H1 (cell line): ENCODE data around the gene CEBPA. TPM values are rescaled to one million over a fixed set of nuclear protein-coding genes. Genes with fewer than 3 reads are reported as not detected.

Experiments
- CTCF ChIA-PET: fragments of 300-600 bp; sonication (Branson Sonifier 250); formaldehyde crosslinking; loops from one replicate; lab custom pipeline; 2021; ENCODE audit not compliant: partially characterized antibody; lab: Charles Lee
- POLR2A ChIA-PET: fragments of 300-600 bp; sonication (Branson Sonifier 250); formaldehyde crosslinking; loops from one replicate; lab custom pipeline; 2021; ENCODE audit warnings: inconsistent platforms; ENCODE audit not compliant: partially characterized antibody; lab: Charles Lee
- DNase-seq, 2 experiments: peaks; one replicate each; pipeline versions ENCODE4 v3.0.0 to v3.0.0-alpha.2; 2010 to 2022; ENCODE audit warnings: low spot score in 2 of 2, low read depth in 1 of 2, mixed read lengths in 1 of 2
- FAIRE-seq: peaks from 2 replicates; lab custom pipeline; 2011; peaks lifted over from hg19 to GRCh38; lab: Jason Lieb, UNC
- H2AFZ ChIP-seq: 2 replicates; pipeline ENCODE4 v1.8.1; 2012; ENCODE audit warnings: low read length, inconsistent platforms
- H2AK5ac ChIP-seq: 2 replicates; pipeline ENCODE4 v1.6.1; 2013; ENCODE audit warnings: low read depth, low read length
- H2BK120ac ChIP-seq: replicated peaks from 2 replicates; pipeline ENCODE3; 2013; ENCODE audit warnings: low read depth, low read length, inconsistent platforms
- H2BK12ac ChIP-seq: 2 replicates; pipeline ENCODE4 v1.6.1; 2013; ENCODE audit warnings: low read depth, low read length
- H2BK15ac ChIP-seq: 2 replicates; pipeline ENCODE4 v1.6.1; 2013; ENCODE audit warnings: low read length
- H2BK20ac ChIP-seq: 2 replicates; pipeline ENCODE4 v1.6.1; 2013; ENCODE audit warnings: low read length
- H2BK5ac ChIP-seq: 2 replicates; pipeline ENCODE4 v1.6.1; 2013; ENCODE audit warnings: low read depth, low read length
- H3K14ac ChIP-seq: 2 replicates; pipeline ENCODE4 v1.6.1; 2013; ENCODE audit warnings: inconsistent platforms; ENCODE audit not compliant: insufficient read length
- H3K18ac ChIP-seq: 2 replicates; pipeline ENCODE4 v1.6.1; 2013; ENCODE audit warnings: low read length; ENCODE audit errors: extremely low read depth
- H3K23ac ChIP-seq: 2 replicates; pipeline ENCODE4 v1.6.1; 2013; ENCODE audit warnings: inconsistent platforms; ENCODE audit not compliant: insufficient read length
- H3K23me2 ChIP-seq: 2 replicates; pipeline ENCODE4 v1.6.1; 2013; ENCODE audit warnings: low read depth, low read length
- H3K27ac ChIP-seq: 2 replicates; pipeline ENCODE4 v1.6.1; 2011; ENCODE audit warnings: low read depth, low read length, inconsistent platforms
- H3K27me3 ChIP-seq, 4 experiments: replicated peaks in 1 of 4; 1 replicate in 1 of 4; 2 replicates in 3 of 4; pipeline versions ENCODE4 v1.6.1 to v1.8.1; 2011 to 2013; ENCODE audit warnings: low read length in 3 of 4, mild to moderate bottlenecking in 3 of 4, inconsistent platforms in 2 of 4, mixed read lengths in 2 of 4, moderate library complexity in 1 of 4; ENCODE audit not compliant: control insufficient read depth in 3 of 4, insufficient read depth in 3 of 4; ENCODE audit errors: extremely low read depth in 1 of 4
- H3K36me3 ChIP-seq, 4 experiments: 2 replicates each; pipeline versions ENCODE4 v1.6.1 to v1.8.1; 2011 to 2013; ENCODE audit warnings: mild to moderate bottlenecking in 4 of 4, low read length in 3 of 4, moderate library complexity in 2 of 4, control low read depth in 1 of 4, inconsistent platforms in 1 of 4; ENCODE audit not compliant: insufficient read depth in 4 of 4, control insufficient read depth in 2 of 4
- H3K4ac ChIP-seq: replicated peaks from 2 replicates; pipeline ENCODE3; 2013; ENCODE audit warnings: low read length, low read depth, mixed read lengths, inconsistent platforms; ENCODE audit not compliant: insufficient read length
- H3K4me1 ChIP-seq, 4 experiments: replicated peaks in 1 of 4; 1 replicate in 1 of 4; 2 replicates in 3 of 4; pipeline versions ENCODE4 v1.6.1 to v1.8.1; 2011 to 2013; ENCODE audit warnings: low read length in 3 of 4, inconsistent platforms in 2 of 4, mixed read lengths in 1 of 4; ENCODE audit not compliant: insufficient read depth in 4 of 4, control insufficient read depth in 3 of 4
- H3K4me2 ChIP-seq, 2 experiments: 2 replicates each; pipeline versions ENCODE4 v1.6.1 to v1.8.1; 2011 to 2013; ENCODE audit warnings: low read depth in 2 of 2, low read length in 2 of 2, control low read depth in 1 of 2, inconsistent platforms in 1 of 2, mild to moderate bottlenecking in 1 of 2; ENCODE audit not compliant: insufficient read depth in 1 of 2
- H3K4me3 ChIP-seq, 4 experiments: fragments of 200-600, 300-600 bp in 1 of 4; sonication (generic), shearing (Covaris generic), sonication (Bioruptor Twin) in 1 of 4; 2 replicates each; pipeline versions ENCODE4 v1.5.1 to v1.8.1; 2011 to 2016; ENCODE audit warnings: low read length in 4 of 4, low read depth in 3 of 4, control low read depth in 2 of 4, inconsistent platforms in 2 of 4, mild to moderate bottlenecking in 2 of 4, mixed read lengths in 1 of 4, moderate library complexity in 1 of 4; ENCODE audit not compliant: insufficient read depth in 2 of 4; ENCODE audit errors: extremely low read depth in 1 of 4
- H3K56ac ChIP-seq: replicated peaks from 2 replicates; pipeline ENCODE3; 2013; ENCODE audit warnings: low read depth, mild to moderate bottlenecking, mixed read lengths, low read length, inconsistent platforms; ENCODE audit not compliant: insufficient read length
- H3K79me1 ChIP-seq: 2 replicates; pipeline ENCODE4 v1.6.1; 2013; ENCODE audit warnings: low read depth, low read length, control low read depth
- H3K79me2 ChIP-seq, 2 experiments: 2 replicates each; pipeline versions ENCODE4 v1.6.1 to v1.8.1; 2012 to 2013; ENCODE audit warnings: low read length in 2 of 2, mild to moderate bottlenecking in 2 of 2, inconsistent platforms in 1 of 2; ENCODE audit not compliant: insufficient read depth in 2 of 2, control insufficient read depth in 1 of 2
- H3K9ac ChIP-seq, 4 experiments: replicated peaks in 1 of 4; 1 replicate in 1 of 4; 2 replicates in 3 of 4; pipeline versions ENCODE4 v1.6.1 to v1.8.1; 2011 to 2013; ENCODE audit warnings: low read depth in 3 of 4, low read length in 3 of 4, control low read depth in 2 of 4, mild to moderate bottlenecking in 2 of 4, moderate library complexity in 2 of 4, inconsistent platforms in 1 of 4; ENCODE audit errors: extremely low read depth in 1 of 4
- H3K9me3 ChIP-seq, 2 experiments: 2 replicates each; pipeline versions ENCODE4 v1.6.1 to v1.8.1; 2012 to 2013; ENCODE audit warnings: mild to moderate bottlenecking in 2 of 2, moderate library complexity in 2 of 2, control low read depth in 1 of 2, inconsistent platforms in 1 of 2, low read depth in 1 of 2, low read length in 1 of 2, mixed read lengths in 1 of 2; ENCODE audit not compliant: insufficient read depth in 2 of 2
- H4K20me1 ChIP-seq, 2 experiments: replicated peaks in 1 of 2; 2 replicates each; pipeline versions ENCODE3 to v1.8.1; 2011 to 2013; ENCODE audit warnings: inconsistent platforms in 2 of 2, low read length in 2 of 2, mild to moderate bottlenecking in 1 of 2; ENCODE audit not compliant: insufficient read depth in 2 of 2, control insufficient read depth in 1 of 2
- H4K5ac ChIP-seq: 2 replicates; pipeline ENCODE4 v1.6.1; 2013; ENCODE audit warnings: low read length, low read depth, mixed read lengths, inconsistent platforms; ENCODE audit not compliant: insufficient read length
- H4K8ac ChIP-seq: 2 replicates; pipeline ENCODE4 v1.8.0; 2013; ENCODE audit warnings: mild to moderate bottlenecking, moderate library complexity, low read length, inconsistent platforms; ENCODE audit not compliant: insufficient read depth; ENCODE audit errors: extremely low read depth
- H4K91ac ChIP-seq: replicated peaks from 2 replicates; pipeline ENCODE3; 2013; ENCODE audit warnings: low read length, mixed read lengths, inconsistent platforms; ENCODE audit not compliant: insufficient read length
- CBX8 ChIP-seq: fragments of 300-800, 300-1000 bp; sonication (generic); IDR thresholded peaks from 2 replicates; pipeline ENCODE4 v1.7.1; 2016; ENCODE audit warnings: low read depth, low read length, borderline replicate concordance
- HDAC2 ChIP-seq, 2 experiments: fragments of 300-600 bp in 1 of 2; sonication (generic) in 1 of 2; IDR thresholded peaks; 2 replicates each; pipeline ENCODE4 v1.6.1; 2011 to 2012; ENCODE audit warnings: low read depth in 2 of 2, low read length in 2 of 2, mild to moderate bottlenecking in 2 of 2, moderate library complexity in 2 of 2, borderline replicate concordance in 1 of 2, inconsistent platforms in 1 of 2
- HDAC6 ChIP-seq: IDR thresholded peaks from one replicate; pipeline ENCODE4 v1.7.1; 2012; ENCODE audit warnings: low read depth, mild to moderate bottlenecking, inconsistent platforms, low read length, moderate library complexity
- KDM1A ChIP-seq: fragments of 200-600, 300-600 bp; sonication (generic); IDR thresholded peaks from 2 replicates; pipeline ENCODE4 v1.7.1; 2016; ENCODE audit warnings: mild to moderate bottlenecking, low read length, borderline replicate concordance
- MAX ChIP-seq: IDR thresholded peaks from 2 replicates; pipeline ENCODE4 v1.6.1; 2012; ENCODE audit warnings: inconsistent platforms
- POLR2AphosphoS5 ChIP-seq: IDR thresholded peaks from 2 replicates; pipeline ENCODE4 v1.6.1; 2011; ENCODE audit warnings: low read depth, low read length
- POU5F1 ChIP-seq: IDR thresholded peaks from 2 replicates; pipeline ENCODE4 v1.6.1; 2011; ENCODE audit warnings: low read depth, mild to moderate bottlenecking, low read length, moderate library complexity
- SIN3A ChIP-seq, 2 experiments: IDR thresholded peaks in 1 of 2; conservative IDR thresholded peaks in 1 of 2; 2 replicates each; pipeline ENCODE4 v1.6.1; 2011 to 2012; ENCODE audit warnings: low read length in 2 of 2, improper control_type of control experiment in 1 of 2, low read depth in 1 of 2, mild to moderate bottlenecking in 1 of 2
- SIRT6 ChIP-seq: IDR thresholded peaks from one replicate; pipeline ENCODE4 v1.7.1; 2012; ENCODE audit warnings: low read length, inconsistent platforms
- SIX5 ChIP-seq: IDR thresholded peaks from 2 replicates; pipeline ENCODE4 v1.6.1; 2011; ENCODE audit warnings: mild to moderate bottlenecking, low read depth, low read length
- SP2 ChIP-seq: IDR thresholded peaks from 2 replicates; pipeline ENCODE4 v1.6.1; 2012; ENCODE audit warnings: mild to moderate bottlenecking, low read length, inconsistent platforms
- TBP ChIP-seq: IDR thresholded peaks from 2 replicates; pipeline ENCODE4 v1.6.1; 2011; ENCODE audit warnings: low read depth, low read length, improper control_type of control experiment
- ZNF274 ChIP-seq: IDR thresholded peaks from 2 replicates; pipeline ENCODE4 v1.7.0; 2012; ENCODE audit warnings: low read length, borderline replicate concordance; ENCODE audit errors: extremely low read depth
- WGBS, 2 experiments: shearing (Covaris generic) in 1 of 2; methylation state at CpG; one replicate each; pipeline versions ENCODE4 v1.1.6 to v1.1.7; 2013 to 2015; ENCODE audit warnings: low lambda C conversion rate in 2 of 2, mixed read lengths in 2 of 2, inconsistent platforms in 1 of 2, low coverage in 1 of 2, missing lambda C conversion rate in 1 of 2; ENCODE audit not compliant: insufficient replicate concordance in 2 of 2, insufficient coverage in 1 of 2, insufficient read length in 1 of 2; ENCODE audit errors: extremely low coverage in 1 of 2, missing lambda C conversion rate in 1 of 2; 5-methylcytosine and 5-hydroxymethylcytosine counted together
- polyA plus RNA-seq, 7 experiments: library from polyadenylated mRNA; depleted of rRNA in 3 of 7; stranded (reverse) in 5 of 7; unstranded in 2 of 7; fragments of >200 nt in 5 of 7; fragments of 200-250 nt in 2 of 7; gene quantifications; 1 replicate in 5 of 7; 2 replicates in 1 of 7; 4 replicates in 1 of 7; pipeline versions ENCODE4 v1.2.1 to v1.2.3, GENCODE V29; 2011 to 2013; ENCODE audit warnings: missing spikeins in 2 of 7, mixed read lengths in 2 of 7
- total RNA-seq: library from RNA; stranded (reverse); fragmentation: NEBNext Ultra II Directional; extraction: Animal tissue kit (Norgen Biotek cat#: 25700); gene quantifications from 2 replicates; pipeline ENCODE4 v1.2.1, GENCODE V29; 2021

Gene CEBPA
- total and polyA plus RNA-seq, 2 of the 8 experiments (the other 6 are each of a cell fraction or from before 2014, with no cell fraction given), result 2.0 to 2.7 TPM

GRCh38 chr19:33290956-33291622 is 11.2 kb downstream of the CEBPA start:
- 90% methylated on average over 13 of the region's 14 CpGs; no CpG with 5 or more reads in 1 of the 2 experiments for WGBS, 2 experiments
- CTCF ChIA-PET, result interaction anchor here (1.0 to 1.4 kb wide), 3 partner anchors 13 to 107 kb away, joined by 4 to 7 read pairs (median 5); no protein-coding TSS in a partner anchor
- TF ChIP-seq SIX5 (no peak), HDAC6 (no peak), MAX (no peak), SIRT6 (no peak), SP2 (no peak), POU5F1 (no peak), ZNF274 (no peak), TBP (no peak), SIN3A (conservative IDR thresholded peaks at IDR 0.05 in 1 of 2, IDR thresholded peaks at IDR 0.05 in 1 of 2; ENCODE audit: low read depth in 1 of 2, low read length in 2 of 2) (no peak), KDM1A (no peak), HDAC2 (IDR thresholded peaks at IDR 0.05; ENCODE audit: borderline replicate concordance in 1 of 2, low read depth in 2 of 2, low read length in 2 of 2) (no peak), CBX8 (no peak), POLR2AphosphoS5 (no peak)

More at GRCh38 chr19:33290956-33291622, 11.2 kb downstream of the CEBPA start:
- Histone ChIP-seq H3K4me2 (no peak overlapping the region), H2BK20ac (peak overlapping the region; percentile 61; the same call in 1 of the 2 replicates), H2BK5ac (no peak overlapping the region), H3K27ac (no peak overlapping the region), H3K23me2 (no peaks in the 10 kb centered on the region), H3K4me1 (peaks cover 0 to 7% (median 0%) of the 10 kb centered on the region in 4 experiments; a peak in 2 of 7 replicates), H2BK15ac (no peak overlapping the region), H2AFZ (no peak overlapping the region; the same call in 1 of the 2 replicates), H3K9ac (no peak overlapping the region), H3K4me3 (no peak overlapping the region), H4K20me1 (no peaks in the 10 kb centered on the region), H4K5ac (no peak overlapping the region), H3K79me1 (no peaks in the 10 kb centered on the region), H3K36me3 (no peaks in the 10 kb centered on the region; a peak in 1 of 8 replicates), H4K8ac (no peak overlapping the region), H3K9me3 (peaks cover 0 to 5% of the 10 kb centered on the region in 2 experiments; a peak in 1 of 4 replicates), H3K56ac (no peak overlapping the region), H3K23ac (no peak overlapping the region), H2BK12ac (no peak overlapping the region), H3K4ac (no peak overlapping the region), H2AK5ac (no peak overlapping the region), H3K18ac (no peak overlapping the region), H2BK120ac (no peak overlapping the region), H3K27me3 (no peaks in the 10 kb centered on the region; a peak in 1 of 7 replicates), H3K79me2 (no peaks in the 10 kb centered on the region), H3K14ac (no peak overlapping the region), H4K91ac (no peak overlapping the region)
- no peak for FAIRE-seq
- no peak for DNase-seq
- POLR2A ChIA-PET, result interaction anchor here (1.1 to 4.7 kb wide), 2 partner anchors 9 to 16 kb away, joined by 3 to 16 read pairs; no protein-coding TSS in a partner anchor
